BJ (cell line): Measurements from ENCODE around the gene MCM9. TPM values are rescaled to one million over a fixed set of nuclear protein-coding genes. Genes with fewer than 3 reads are reported as not detected.

Experiments
- CTCF ChIA-PET: fragments of 350-600 bp; formaldehyde crosslinking; extraction: SDS; loops from one replicate; lab custom pipeline; 2021; ENCODE audit warnings: antibody characterized with exemption, inconsistent platforms; lab: Yijun Ruan, JAX
- POLR2A ChIA-PET: fragments of 300-600 bp; sonication (Branson Sonifier 250); formaldehyde crosslinking; extraction: SDS; loops from one replicate; lab custom pipeline; 2021; ENCODE audit warnings: antibody characterized with exemption; lab: Charles Lee
- DNase-seq: peaks from one replicate; pipeline ENCODE4 v3.0.0-alpha.2; 2011; ENCODE audit warnings: low read depth
- H3K27me3 ChIP-seq: 2 replicates; pipeline ENCODE4 v1.6.0; 2011; ENCODE audit warnings: low read length; ENCODE audit not compliant: control insufficient read depth, insufficient read depth
- H3K36me3 ChIP-seq: 2 replicates; pipeline ENCODE4 v1.5.1; 2011; ENCODE audit warnings: low read length; ENCODE audit not compliant: control insufficient read depth, insufficient read depth
- H3K4me3 ChIP-seq: 2 replicates; pipeline ENCODE4 v1.5.1; 2011; ENCODE audit warnings: low read depth, mild to moderate bottlenecking, control low read depth, low read length
- CTCF ChIP-seq: IDR thresholded peaks from 2 replicates; pipeline ENCODE4 v1.5.1; 2011; ENCODE audit warnings: low read depth, mild to moderate bottlenecking, control low read depth, inconsistent platforms, low read length, moderate library complexity; ENCODE audit not compliant: insufficient read depth
- polyA plus RNA-seq: library from polyadenylated mRNA; depleted of rRNA; stranded (reverse); fragments of >200 nt; gene quantifications from 2 replicates; pipeline ENCODE4 v1.2.3, GENCODE V29; 2011

Gene MCM9
- polyA plus RNA-seq, 1 experiment, result 1.7 TPM

- H3K36me3 ChIP-seq, result peaks cover 4% of the 10 kb centered on the region
- POLR2A ChIA-PET, result no interaction called here
- no peak for TF ChIP-seq CTCF
- DNase-seq, result no peak
- H3K27me3 ChIP-seq, result no peaks in the 10 kb centered on the region
- no peak overlapping the region for H3K4me3 ChIP-seq
- CTCF ChIA-PET, result interaction anchor here (0.6 kb wide), 1 partner anchor 1364 kb away, joined by 3 read pairs; no protein-coding TSS in a partner anchor
Measured at GRCh38 chr6:118914598-118914997, 20.4 kb downstream of the MCM9 start.

DNA sequence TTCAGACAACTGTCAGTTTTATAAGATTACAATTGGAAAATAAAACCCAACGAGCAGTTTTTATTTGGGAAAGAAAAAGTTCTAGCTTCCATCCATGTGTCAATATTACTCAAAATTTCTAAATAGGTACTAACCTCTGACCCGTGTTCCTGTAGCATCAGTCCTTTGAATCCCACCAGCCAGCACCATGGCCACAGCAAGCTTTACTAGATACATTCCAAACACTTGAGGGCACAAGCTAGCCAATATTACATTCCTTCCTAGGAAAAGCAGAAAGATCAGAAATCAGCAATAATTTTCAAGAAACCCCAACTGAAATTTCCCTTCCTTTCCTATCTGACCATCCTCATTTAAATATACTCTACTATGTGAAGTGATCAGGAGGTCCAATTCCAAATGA is 21.8 kb downstream of the MCM9 start:
- CTCF ChIA-PET, result interaction anchor here (0.9 to 1.5 kb wide), 3 partner anchors 12 to 49 kb away, joined by 3 to 4 read pairs (median 3); no protein-coding TSS in a partner anchor
- POLR2A ChIA-PET, result no interaction called here
- no peak overlapping the region for H3K4me3 ChIP-seq
- H3K27me3 ChIP-seq, result no peaks in the 10 kb centered on the region
- DNase-seq, result no peak
- peaks cover 4% of the 10 kb centered on the region for H3K36me3 ChIP-seq
- no peak for TF ChIP-seq CTCF

DNA sequence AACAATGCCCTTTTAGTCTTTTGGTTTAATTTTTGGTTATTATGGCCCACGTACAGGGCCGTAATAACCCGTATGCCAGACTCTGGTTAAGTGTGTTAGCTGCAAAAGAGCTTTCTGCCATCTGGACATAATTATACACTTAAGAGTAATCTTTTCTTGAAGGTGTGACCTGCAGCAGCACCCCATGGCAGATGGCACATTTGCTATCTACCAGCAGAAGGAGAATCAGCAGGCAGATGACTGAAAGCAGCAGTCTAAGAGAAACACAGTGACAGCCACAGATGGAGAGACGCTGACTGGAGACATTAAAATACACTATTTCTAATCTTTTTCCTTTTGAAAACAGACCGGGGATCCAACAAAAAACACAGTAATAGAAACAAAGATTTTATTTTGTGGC is 22.3 kb downstream of the MCM9 start:
- Histone ChIP-seq H3K27me3 (no peaks in the 10 kb centered on the region), H3K4me3 (no peak overlapping the region), H3K36me3 (peaks cover 4% of the 10 kb centered on the region)
- POLR2A ChIA-PET, result no interaction called here
- CTCF ChIA-PET, result interaction anchor here (0.9 to 1.5 kb wide), 3 partner anchors 11 to 50 kb away, joined by 3 to 4 read pairs (median 3); no protein-coding TSS in a partner anchor
- no peak for TF ChIP-seq CTCF
- no peak for DNase-seq

- POLR2A ChIA-PET, result no interaction called here
- Histone ChIP-seq H3K36me3 (peaks cover 4% of the 10 kb centered on the region; the same call in 1 of the 2 replicates), H3K27me3 (no peaks in the 10 kb centered on the region), H3K4me3 (no peak overlapping the region)
- CTCF ChIA-PET, result interaction anchor here (1.2 kb wide), 1 partner anchor 9 kb away, joined by 5 read pairs; no protein-coding TSS in a partner anchor
- no peak for TF ChIP-seq CTCF
- DNase-seq, result no peak
Measured at GRCh38 chr6:118908441-118908840, 26.5 kb downstream of the MCM9 start.

- no peak for TF ChIP-seq CTCF
- CTCF ChIA-PET, result no interaction called here
- POLR2A ChIA-PET, result no interaction called here
- no peak overlapping the region for H3K4me3 ChIP-seq
- no peaks in the 10 kb centered on the region for H3K27me3 ChIP-seq
- DNase-seq, result no peak
- 0 out of 2 replicates have a peak, but pooled peaks cover 1% of the 10 kb centered on the region for H3K36me3 ChIP-seq
Measured at GRCh38 chr6:118905851-118906250, 29.1 kb downstream of the MCM9 start.
